ENCODE data around the gene VRTN.
A peak's percentile ranks its signal among the peaks of the same experiment; 100 is the strongest.

Gene VRTN

GRCh38 chr14:74395094-74395493 is 46.8 kb downstream of the VRTN start:
- no peak for DNase-seq (ENCODE audit: low spot score)

- DNase-seq (ENCODE audit: low spot score): peak; percentile 14
Observed at GRCh38 chr14:74400031-74400685, 51.9 kb downstream of the VRTN start.

DNA sequence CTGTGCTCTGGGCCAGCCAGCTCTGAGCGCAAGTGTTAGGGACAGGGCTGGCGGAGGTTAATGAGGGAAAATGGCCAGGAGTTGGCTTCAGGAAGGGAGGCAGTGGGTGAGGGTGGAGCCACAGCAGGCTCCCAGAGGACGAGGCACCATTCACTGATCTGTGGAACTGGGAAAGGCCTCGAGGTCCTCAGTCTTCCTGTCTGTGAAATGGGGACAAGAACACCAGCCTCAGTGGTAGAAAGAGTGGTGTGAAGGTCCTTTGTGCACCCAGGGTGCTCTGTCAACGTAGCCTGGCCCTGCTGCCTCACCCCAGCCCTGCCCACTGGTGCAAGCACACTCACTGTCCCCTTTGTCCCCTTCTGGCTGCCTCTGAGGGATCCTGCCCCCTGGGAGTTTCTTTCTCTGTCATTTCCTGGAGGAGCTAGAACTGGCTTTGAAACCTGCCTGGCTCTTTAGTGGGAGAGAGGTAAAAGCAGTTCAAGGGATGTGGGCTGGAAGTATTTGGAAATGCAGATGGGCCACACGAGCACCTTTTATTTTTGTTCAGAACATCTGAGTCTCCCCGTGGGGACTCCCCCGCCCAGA is 52.7 kb downstream of the VRTN start:
- DNase-seq (ENCODE audit: low spot score): no peak

DNA sequence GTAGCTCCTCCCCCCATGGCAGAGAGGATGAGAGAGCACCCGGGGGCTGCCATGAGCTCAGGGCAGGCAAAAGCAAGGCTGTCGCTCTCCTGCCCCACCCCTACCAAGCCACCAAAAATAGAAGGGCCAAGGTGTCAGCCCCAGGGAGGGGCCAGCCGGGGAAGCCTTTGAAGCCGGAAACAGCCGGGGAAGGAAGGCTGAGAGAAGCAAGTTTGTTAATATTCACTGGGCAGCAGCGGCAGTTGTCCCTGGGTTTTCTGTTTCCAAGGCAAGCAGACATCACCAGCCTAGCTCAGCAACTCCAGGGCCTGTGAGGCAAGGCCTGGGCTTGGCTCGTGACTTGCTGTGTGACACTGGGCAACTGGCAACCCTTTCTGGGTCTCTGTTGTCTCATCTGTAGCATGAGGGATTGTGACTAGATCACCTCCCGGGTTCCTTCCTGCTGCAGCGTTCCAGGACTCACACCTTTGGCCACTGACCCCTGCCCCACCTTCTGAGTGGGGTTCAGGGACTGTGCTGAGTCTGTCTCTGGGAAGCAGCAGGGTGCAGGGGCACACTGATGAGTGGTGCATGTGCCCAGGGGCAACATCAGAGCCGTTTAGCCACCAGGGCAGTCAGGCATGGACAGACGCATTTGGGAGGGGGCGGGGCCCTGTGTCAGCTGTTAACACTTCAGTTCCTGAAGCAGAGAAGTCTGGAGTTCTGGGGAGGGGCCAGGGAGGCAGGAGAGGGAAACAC is 53.4 kb downstream of the VRTN start:
- DNase-seq (ENCODE audit: low spot score): no peak

- no peak for DNase-seq (ENCODE audit: low spot score)
Observed at GRCh38 chr14:74402401-74403251, 54.4 kb downstream of the VRTN start.

- no peak for DNase-seq (ENCODE audit: low spot score)
Observed at GRCh38 chr14:74403619-74404417, 55.5 kb downstream of the VRTN start.

DNA sequence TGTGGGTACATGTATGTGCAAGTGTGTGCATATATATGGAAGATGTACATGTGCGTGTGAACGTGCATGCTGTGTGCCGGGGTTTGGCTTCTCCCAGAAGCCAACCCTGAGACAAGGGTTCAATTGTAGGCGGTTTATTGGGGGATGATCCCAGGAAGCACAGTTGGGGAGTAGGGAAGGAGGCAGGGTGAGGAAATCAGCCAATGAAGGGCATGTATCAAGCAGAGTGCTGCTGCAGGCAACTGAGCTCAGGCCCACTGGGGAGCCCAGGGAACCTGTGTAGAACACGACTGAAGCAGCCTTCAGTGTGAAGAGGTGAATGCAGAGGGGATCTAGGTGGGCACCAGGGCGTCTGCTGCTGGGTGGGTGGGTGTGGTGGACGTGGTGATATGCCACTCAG is 56.2 kb downstream of the VRTN start:
- DNase-seq (ENCODE audit: low spot score): no peak

DNA sequence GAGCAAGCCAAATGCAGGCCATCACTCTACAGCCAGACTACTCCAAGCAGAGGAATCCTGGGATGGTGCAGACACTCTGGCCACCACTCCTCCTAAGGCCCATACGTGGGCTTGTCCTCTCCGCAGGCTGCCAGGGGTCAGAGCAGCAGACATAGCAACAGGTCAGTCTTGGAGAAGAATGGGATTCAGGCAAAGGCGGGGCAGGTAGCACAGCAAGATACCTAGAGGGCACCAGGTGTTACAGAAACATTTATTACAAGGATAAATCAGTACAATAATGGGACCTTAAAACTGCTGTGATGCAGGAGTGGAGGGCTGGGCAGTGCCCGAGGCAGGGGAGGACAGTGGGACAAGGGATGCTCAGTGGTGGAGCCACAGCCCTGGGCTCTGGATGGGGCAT is 57.4 kb downstream of the VRTN start:
- no peak for DNase-seq (ENCODE audit: low spot score)

- no peak for DNase-seq (ENCODE audit: low spot score)
Observed at GRCh38 chr14:74407021-74407800, 58.9 kb downstream of the VRTN start.

- DNase-seq (ENCODE audit: low spot score): no peak
Observed at GRCh38 chr14:74407801-74408154, 59.5 kb downstream of the VRTN start.

DNA sequence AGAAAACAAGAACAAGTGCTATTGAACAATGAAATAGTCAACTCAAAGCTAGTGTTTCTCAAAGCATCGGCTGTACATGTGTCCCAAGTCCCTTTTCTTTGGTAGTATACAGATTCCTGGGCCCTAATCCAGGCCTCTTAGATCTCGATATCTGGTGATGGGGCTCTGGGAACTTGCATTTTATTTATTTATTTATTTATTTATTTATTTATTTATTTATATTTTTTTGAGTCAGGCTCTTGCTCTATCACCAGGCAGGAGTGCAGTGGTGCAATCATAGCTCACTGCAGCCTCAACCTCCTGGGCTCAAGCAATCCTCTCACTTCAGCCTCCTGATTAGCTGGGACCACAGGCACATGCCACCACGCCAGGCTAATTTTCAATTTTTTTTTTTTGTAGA is 60.6 kb downstream of the VRTN start:
- DNase-seq (ENCODE audit: low spot score): no peak

GRCh38 chr14:74409441-74409840 is 61.2 kb downstream of the VRTN start:
- no peak for DNase-seq (ENCODE audit: low spot score)

Data from RKO (cell line).